ENCODE measurements around the gene PIH1D1. TPM values are rescaled to one million over a fixed set of nuclear protein-coding genes. Genes with fewer than 3 reads are reported as not detected.

Gene PIH1D1
- total and polyA plus RNA-seq, 2 of the 8 experiments (the other 6 are each of a cell fraction or from before 2014, with no cell fraction given), result 146 to 195 TPM

DNA sequence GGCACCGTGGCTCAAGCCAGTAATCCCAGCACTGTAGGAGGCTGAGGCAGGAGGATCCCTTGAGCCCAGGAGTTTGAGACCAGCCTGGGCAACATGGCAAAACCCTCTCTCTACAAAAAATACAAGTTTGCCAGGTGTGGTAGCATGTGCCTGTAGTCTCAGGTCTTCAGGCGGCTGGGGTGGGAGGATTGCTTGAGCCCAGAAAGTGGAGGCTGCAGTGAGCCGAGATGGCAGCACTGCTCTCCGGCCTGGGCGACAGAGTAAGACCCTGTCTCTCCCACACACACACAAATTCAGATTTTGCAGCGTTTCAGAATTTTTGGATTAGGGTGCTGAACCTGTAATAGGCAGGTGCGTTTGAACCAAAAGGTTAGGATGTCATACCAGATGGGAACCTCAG, 46.9 kb upstream of the PIH1D1 start (continued):
- TF ChIP-seq POLR2AphosphoS5 (IDR thresholded peaks at IDR 0.05; ENCODE audit: low read depth, low read length), result peak; percentile 14
- TF ChIP-seq RFX5 (IDR thresholded peaks at IDR 0.05; ENCODE audit: borderline replicate concordance, low read depth, low read length), result no peak

Data from H1 (cell line).